SIG-M5 (cell line): Measurements from ENCODE around the gene ANO2.

ENCODE experiments used
- DNase-seq: peaks from one replicate; lab custom pipeline; 2025; lab: John Stamatoyannopoulos, UW

The ANO2 gene

DNA sequence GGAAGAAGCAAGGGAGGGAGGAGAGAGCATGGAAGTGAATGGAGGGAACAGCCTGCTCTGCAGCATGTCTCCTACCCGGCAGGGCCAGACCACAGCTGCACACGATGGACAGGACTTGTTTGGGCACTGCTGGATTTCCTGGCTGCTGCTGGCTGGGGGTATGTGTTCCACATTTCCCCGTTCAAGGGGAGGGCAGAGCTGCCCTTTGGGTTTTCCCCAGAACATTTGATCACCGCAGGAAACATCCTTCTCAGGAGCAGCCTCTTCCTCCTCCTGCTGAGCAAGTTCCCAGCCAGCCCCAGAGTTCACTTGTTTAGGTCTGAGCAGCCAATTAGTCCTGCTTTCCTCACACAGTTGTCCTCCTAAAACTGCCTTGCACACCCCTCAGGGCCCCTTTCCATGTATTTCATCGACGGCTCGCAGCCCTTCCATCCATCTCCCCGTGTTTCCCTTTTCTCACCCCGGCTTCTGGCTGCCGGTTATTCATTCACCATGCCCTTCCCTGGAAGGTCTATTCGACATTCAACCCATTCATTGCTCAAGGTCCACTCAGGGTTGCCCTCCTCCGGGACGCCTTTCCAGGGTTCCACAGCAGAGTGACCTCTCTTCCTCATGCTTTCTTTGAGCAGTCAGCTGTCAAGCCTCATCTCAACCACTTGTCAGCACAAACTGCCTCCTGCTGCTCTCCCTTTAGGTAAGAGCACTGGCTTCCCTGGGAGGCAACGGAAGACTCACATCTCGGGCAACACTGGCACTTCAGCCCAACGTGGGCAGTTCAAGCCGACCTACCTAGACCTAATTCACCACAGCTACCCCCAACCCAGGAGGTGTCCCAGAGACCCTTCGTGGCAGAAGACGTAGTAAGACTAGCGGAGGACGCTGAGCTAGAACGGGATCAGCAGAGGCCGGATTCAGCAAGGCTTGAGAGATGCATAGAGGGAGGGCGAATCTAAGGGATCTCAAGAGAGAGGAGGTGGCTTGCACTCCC, 20.1 kb upstream of the ANO2 start:
- no peak for DNase-seq

- DNase-seq, result no peak
Observed at GRCh38 chr12:5963515-5963914, 18.5 kb upstream of the ANO2 start.

DNA sequence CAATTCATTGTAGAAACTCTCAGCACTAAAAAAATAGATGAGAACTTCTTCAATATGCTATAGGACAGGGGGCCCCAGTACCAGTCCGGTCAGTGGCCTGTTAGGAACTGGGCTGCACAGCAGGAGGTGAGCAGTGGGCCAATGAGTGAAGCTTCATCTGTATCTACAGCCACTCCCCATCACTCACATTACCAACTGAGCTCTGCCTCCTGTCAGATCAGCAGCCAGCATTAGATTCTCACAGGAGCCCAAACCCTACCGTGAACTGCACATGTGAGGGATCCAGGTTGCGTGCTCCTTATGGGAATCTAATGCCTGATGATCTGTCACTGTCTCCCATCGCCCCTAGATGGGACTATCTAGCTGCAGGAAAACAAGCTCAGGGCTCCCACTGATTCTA, 15.7 kb upstream of the ANO2 start:
- DNase-seq, result no peak

DNA sequence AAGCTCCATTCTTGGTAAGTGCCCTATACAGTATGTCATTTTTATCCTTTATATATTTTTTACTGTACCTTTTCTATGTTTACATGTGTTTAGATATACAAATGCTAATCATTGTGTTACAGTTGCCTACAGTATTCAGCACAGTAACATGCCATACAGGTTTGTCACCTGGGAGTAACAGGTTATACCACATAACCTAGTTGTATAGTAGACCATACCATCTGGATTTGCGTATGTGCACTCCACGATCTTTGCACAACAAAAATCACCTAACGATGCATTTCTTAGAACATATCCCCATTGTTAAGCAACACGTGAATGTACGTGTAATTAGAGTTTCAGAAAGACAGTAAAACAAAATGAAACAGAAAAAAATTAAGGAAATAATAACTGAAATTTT, 11.9 kb upstream of the ANO2 start:
- no peak for DNase-seq

DNA sequence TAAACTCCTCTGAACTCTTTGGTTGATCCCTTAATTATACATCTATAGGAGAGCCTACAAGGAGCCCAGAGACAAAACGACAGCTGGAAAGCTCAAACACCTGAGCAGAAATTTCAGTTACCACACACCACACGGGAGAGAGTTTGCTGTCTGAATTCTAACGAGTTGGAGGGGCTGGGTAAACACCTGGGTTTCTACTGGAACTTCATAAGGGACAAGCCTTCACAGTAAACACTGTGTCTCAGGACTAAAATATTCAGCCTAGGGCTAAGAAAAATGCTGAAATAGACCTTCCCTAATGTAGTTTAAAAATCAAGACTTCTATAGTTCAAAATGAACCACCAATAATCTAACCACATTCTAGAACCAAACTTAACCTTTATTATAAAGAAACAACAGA, 9.6 kb upstream of the ANO2 start:
- no peak for DNase-seq

DNA sequence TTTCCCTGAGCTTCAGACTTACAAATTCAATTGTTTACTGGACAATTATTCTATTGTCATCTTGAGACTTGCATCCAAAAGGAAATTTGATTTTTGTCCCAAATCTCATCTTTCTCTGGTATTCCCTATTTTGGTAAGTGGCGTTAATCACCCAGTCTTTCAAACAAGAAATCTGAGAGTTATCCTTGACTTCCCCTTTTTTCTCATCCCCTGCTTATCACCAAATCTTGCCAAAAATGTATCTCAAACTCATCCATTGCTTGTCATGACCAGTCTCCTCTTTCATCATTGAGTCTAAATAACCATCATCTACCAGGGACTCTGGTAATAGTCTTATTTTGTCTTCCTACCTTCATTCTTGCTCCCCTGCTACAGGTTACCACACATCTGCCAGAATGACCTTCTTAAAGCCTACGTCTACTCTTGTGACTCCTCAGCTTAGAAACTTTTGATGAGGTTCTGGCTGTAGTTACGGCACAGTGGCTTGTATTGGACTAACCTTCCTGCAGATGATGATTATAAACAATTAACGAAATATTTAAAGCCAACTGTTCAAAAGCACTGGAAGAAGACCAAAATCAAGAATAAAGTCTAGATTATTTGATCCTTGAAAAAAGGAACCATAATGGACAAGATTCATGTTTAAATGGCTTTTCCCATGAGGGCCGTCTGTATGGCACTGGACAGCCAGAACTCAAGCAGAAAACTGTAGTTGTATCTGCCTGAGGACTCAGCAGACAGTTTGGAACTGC, 9.0 kb upstream of the ANO2 start:
- DNase-seq, result no peak

GRCh38 chr12:5952031-5952430, 7.0 kb upstream of the ANO2 start:
- DNase-seq, result no peak

DNA sequence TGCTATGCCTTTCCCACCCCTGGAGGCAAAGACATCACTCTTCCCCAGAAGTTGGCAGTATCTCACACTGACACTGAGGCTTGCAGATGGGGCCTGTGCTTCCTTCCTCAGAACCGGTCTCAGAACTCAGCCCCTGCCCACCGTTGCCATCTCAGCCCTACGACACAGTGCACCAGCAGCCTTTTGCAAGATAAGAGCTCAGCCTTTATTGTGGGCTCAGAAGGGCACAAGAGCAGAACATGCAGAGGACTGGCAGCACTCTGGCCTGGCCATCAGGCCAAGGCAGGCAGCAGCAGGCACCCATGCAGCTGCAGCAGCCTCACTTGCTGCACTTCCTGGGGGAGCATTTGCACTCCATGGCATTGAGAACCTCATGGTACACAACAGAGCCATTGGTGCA, 3.6 kb upstream of the ANO2 start:
- DNase-seq, result no peak

DNA sequence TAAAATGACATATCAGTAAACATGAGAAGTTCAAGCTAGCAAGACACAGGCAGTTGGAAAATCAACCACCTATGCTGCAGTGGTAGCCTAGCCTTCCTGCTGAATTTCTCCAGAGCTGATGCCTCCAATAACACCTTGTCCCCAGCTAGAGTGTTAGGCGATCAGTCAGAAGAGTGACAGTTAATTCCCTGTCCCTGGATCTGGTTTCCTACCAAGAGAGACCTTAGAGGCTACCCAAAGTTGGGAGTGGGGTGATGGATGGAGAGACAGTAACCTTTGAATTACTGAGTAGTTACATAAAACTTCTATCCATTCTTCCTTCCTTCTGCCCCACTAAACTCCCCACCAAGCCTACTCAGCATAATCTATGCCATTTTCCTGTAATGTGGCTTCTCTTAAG, 1.9 kb upstream of the ANO2 start:
- no peak for DNase-seq

DNA sequence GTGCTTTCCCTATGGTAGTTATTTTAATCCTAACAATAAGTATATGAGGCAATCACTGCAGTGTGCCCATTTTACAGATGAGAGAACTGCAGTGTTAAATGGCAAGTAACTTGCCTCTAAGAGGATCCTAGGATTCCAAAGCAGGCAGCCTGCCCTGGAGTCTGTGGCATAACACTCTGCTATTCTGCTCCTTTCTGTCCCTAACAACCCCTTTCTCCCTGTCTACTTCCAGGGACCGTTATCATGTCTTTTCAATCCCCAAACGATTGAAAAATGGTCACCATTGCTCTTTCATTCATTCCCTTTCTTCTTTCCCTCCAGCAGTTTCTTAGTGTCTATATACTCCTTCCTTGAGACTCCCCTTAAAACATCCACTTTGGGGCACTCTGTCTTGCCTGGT, 1.3 kb upstream of the ANO2 start:
- no peak for DNase-seq

GRCh38 chr12:5944688-5945070, 380 bp downstream of the ANO2 start:
- DNase-seq, result no peak

- no peak for DNase-seq
Observed at GRCh38 chr12:5944053-5944452, 1.0 kb downstream of the ANO2 start.

GRCh38 chr12:5941907-5942306, 3.2 kb downstream of the ANO2 start:
- no peak for DNase-seq

- DNase-seq, result no peak
Observed at GRCh38 chr12:5927732-5928516, 17.1 kb downstream of the ANO2 start.

GRCh38 chr12:5925646-5926045, 19.4 kb downstream of the ANO2 start:
- no peak for DNase-seq

DNA sequence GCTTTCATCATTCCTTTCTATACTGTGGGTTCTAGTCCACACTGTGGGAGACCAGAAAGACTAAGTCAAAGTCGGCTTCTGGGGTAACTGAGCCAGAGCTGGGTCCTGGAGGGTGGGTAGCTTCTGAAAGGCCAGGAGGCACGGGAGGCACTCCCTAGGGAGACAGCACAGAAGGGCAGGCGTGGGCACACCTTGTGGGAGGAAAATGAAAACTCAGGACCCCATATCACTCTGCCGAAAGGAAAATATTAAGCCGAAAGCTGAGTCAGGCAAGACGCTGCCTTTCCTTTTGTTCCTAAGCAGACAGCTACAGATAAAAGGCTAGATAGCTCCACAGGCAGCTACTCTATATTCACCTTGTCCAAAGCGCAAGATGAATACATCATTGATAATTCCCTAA, 20.7 kb downstream of the ANO2 start:
- no peak for DNase-seq

GRCh38 chr12:5923751-5924150, 21.3 kb downstream of the ANO2 start:
- DNase-seq, result no peak

GRCh38 chr12:5923043-5923605, 21.9 kb downstream of the ANO2 start:
- no peak for DNase-seq

GRCh38 chr12:5921966-5922899, 22.8 kb downstream of the ANO2 start:
- no peak for DNase-seq

GRCh38 chr12:5921027-5921909, 23.8 kb downstream of the ANO2 start:
- no peak for DNase-seq
